D721Med (cell line): ENCODE results near the gene CDC25C.

Source experiments
- DNase-seq: peaks from one replicate; pipeline ENCODE4 v3.0.0; 2011; ENCODE audit warnings: low spot score; ENCODE audit not compliant: insufficient read length
- FAIRE-seq: peaks from 2 replicates; lab custom pipeline; 2011; peaks lifted over from hg19 to GRCh38; lab: Jason Lieb, UNC
- TF ChIP-seq, protein P1 (sequence below): IDR thresholded peaks from 2 replicates; pipeline ENCODE4 v1.5.1; 2012; ENCODE audit warnings: mild to moderate bottlenecking, control low read depth; ENCODE audit not compliant: insufficient read depth; ENCODE audit errors: missing control alignments

Gene CDC25C

DNA sequence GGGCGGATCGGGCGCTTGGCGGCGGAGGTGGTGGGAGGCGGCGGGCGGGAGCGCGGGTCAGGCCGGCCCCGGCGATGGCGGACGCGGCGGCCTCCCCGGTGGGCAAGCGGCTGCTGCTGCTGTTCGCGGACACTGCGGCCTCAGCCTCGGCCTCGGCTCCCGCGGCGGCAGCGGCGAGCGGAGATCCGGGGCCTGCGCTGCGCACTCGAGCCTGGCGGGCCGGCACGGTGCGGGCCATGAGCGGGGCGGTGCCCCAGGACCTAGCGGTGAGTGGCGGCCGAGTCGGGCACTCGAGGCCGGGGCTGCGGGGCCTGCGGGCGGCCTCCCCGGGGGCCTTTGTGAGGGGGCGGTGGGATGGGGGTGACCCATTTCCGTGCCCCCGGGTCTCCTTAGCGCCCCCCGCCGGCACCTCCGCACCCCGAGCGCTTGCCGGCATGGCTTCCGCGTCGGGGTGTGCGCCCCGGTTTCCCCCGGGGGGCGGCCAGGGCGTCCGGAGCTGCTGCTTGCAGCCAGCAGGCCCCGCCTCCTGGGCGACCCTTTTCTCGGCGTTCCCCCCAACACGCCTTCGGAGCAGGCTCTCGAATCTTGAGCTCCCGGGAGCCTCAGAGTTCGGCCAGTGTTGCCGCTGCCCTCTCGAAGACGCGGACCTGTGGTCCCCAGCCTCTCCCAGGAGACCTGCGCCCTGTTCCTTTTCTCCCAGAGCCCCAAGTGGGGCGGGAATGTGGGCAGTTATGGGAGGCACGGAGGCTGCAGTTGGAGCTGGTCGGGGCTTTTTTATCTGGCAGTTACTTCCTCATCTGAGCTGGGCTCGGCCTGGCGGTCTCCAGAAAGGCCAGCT lies 21.3 kb upstream of the CDC25C start:
- DNase-seq (no peak), FAIRE-seq (no peak)
- TF ChIP-seq, protein P1, sequence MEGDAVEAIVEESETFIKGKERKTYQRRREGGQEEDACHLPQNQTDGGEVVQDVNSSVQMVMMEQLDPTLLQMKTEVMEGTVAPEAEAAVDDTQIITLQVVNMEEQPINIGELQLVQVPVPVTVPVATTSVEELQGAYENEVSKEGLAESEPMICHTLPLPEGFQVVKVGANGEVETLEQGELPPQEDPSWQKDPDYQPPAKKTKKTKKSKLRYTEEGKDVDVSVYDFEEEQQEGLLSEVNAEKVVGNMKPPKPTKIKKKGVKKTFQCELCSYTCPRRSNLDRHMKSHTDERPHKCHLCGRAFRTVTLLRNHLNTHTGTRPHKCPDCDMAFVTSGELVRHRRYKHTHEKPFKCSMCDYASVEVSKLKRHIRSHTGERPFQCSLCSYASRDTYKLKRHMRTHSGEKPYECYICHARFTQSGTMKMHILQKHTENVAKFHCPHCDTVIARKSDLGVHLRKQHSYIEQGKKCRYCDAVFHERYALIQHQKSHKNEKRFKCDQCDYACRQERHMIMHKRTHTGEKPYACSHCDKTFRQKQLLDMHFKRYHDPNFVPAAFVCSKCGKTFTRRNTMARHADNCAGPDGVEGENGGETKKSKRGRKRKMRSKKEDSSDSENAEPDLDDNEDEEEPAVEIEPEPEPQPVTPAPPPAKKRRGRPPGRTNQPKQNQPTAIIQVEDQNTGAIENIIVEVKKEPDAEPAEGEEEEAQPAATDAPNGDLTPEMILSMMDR: peak; percentile 29

DNA sequence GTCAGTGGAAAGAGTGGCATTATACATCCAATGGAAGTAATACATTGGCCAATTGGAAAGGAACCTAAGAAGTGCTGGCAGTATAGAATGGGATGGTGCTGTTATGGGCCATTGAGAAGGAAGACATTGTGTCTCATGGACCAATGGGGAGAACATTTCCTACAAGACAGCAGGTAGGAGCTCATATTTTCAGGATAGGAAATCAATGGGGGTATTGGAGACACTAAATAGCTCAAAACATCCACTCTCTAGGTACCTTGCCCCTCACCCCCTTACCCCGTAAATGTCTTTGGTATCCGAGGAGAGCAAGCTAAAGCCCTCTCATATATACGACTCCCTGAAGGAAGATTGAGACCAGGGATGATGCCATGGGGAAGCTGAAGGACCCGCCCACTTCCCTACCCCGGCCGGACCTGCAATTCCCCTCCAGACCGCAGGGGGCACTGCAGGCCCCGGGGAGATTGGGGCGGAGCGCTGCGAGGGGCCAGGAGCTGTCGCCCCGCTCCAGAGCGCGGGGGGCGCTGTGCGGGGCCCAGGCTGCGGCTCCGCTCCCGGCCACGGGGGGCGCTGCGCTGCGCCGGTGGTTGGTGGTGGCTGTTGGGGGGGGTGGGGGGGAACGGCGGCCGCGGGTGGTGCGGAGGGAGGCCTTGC lies 20.6 kb upstream of the CDC25C start, which contains the start of gene KDM3B:
Gene KDM3B (plus strand): TSS at position 615 of the 651 bp plus-strand sequence. CDS start 111 bp downstream, outside the sequence.
- no peak for FAIRE-seq
- TF ChIP-seq, protein P1: peak; percentile 93
- DNase-seq: peak; percentile 72

- TF ChIP-seq, protein P1: no peak
- DNase-seq (no peak), FAIRE-seq (no peak)
Observed at GRCh38 chr5:138351517-138351916, 19.9 kb upstream of the CDC25C start.

- FAIRE-seq (no peak), DNase-seq (no peak)
- TF ChIP-seq, protein P1: no peak
Observed at GRCh38 chr5:138351056-138351455, 19.5 kb upstream of the CDC25C start.

GRCh38 chr5:138350563-138350890 lies 18.9 kb upstream of the CDC25C start:
- TF ChIP-seq, protein P1: no peak
- FAIRE-seq: no peak

DNA sequence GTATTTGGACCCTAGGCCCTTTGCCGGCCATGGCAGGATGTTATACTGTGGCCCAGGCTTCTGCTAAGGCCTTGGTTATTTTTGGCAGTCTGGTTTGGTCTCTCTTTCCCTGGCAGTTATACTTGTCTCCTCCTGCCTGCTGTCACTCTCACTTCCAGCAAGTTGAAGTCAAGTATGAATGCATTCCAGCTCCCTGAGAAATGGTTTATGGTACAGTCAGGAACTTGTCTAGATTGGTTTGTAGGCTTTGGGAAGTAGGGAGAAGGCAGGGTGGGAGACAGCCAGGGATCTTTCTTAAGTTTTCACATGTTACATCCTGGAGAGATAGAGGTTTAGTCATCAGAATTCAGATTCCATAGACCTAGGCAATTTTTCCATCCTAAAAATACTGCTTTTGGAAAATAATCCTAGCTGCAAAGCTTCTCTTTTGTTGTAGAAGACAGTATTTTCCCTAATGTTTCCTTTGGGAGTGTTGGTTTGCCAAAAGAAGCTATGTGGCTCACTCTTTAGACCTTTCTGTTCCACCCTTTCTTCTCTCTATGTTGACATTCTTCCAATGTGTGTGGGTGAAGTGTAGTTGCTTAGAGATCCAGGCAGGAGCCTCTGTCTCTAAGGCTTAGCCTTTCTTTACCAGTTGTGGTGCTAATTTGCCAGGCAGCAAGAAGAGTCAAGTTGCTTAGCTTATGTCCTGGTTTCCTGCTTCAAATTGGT lies 18.4 kb upstream of the CDC25C start:
- no peak for FAIRE-seq
- DNase-seq: no peak
- TF ChIP-seq, protein P1: no peak

More at GRCh38 chr5:138350563-138350890, 18.9 kb upstream of the CDC25C start:
- DNase-seq: no peak
